ENCODE results near the gene VPS37B.
A peak's percentile ranks its signal among the peaks of the same experiment; 100 is the strongest.
"Not testable (repeated sequence)": the region's sequence is repeated elsewhere in the genome, so short reads cannot be mapped to it uniquely, and the experiment has no call there.

The VPS37B gene

DNA sequence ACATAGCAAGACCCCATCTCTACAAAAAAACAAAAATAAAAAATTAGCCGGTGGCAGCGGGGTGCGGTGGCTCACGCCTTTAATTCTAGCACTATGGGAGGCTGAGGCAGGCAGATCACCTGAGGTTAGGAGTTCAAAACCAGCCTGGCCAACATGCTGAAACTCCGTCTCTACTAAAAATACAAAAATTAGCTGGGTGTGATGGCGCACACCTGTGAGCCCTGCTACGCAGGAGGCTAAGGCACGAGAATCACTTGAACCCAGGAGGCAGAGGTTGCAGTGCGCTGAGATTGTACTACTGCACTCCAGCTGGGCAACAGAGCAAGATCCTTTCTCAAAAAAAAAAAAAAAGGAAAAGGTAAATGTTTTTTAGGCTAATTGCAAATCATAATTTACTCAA, 3.2 kb downstream of the VPS37B start:
- H3K9me3 Mint-ChIP-seq, H3K27ac Mint-ChIP-seq, DNase-seq, H3K27me3 Mint-ChIP-seq, ATAC-seq: not testable (repeated sequence)
- Mint-ChIP-seq H3K4me1 (peaks cover 99% of the 10 kb centered on the region), H3K4me3 (peak overlapping the region in 1 of 2 donors; percentile 23)

DNA sequence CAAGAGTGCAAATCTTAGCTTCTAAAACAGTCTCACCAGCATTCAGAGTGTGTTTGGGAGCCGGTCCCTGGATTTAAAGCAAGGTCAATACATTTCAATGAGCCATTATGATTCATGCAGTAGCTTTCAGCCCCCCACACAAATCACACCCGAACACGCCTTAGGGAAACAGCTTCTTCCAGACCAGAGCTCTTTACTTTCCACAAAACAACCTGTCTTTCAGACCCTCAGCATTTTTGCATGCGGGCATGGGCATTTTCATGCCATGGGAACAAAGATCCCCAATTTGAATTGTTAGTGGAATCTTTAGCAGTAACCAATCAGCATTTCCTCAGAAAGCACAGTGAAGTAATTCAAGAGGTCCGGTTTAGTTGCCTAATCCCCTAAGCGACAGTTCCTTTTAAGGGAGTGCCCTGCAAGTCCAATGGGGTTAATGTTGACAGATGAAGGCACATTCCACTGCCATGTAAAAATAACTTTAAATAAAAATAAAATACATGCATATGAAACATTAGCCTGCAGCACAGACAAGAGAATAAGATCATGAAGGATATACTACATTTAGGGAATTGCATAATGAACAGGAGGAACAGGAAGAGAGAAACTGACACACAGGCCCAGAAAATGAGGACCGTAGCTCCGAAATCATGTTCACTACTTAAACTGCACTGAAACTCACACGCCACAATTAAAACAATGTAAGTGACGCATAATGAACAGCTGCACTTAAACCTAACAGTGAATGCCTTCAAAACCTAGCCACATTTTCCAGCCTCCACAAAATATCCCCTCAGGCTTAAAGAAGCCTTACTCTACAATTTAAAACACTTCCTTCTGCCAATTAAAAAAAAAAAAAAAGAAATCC, 4.0 kb downstream of the VPS37B start:
- Mint-ChIP-seq H3K9me3 (peaks cover 7 to 9% of the 10 kb centered on the region in 2 donors), H3K4me3 (peak overlapping the region; percentile 28 to 40), H3K4me1 (peaks cover 99% of the 10 kb centered on the region), H3K27ac (no peak overlapping the region), H3K27me3 (no peaks in the 10 kb centered on the region)
- ATAC-seq (no peak), DNase-seq (no peak)

DNA sequence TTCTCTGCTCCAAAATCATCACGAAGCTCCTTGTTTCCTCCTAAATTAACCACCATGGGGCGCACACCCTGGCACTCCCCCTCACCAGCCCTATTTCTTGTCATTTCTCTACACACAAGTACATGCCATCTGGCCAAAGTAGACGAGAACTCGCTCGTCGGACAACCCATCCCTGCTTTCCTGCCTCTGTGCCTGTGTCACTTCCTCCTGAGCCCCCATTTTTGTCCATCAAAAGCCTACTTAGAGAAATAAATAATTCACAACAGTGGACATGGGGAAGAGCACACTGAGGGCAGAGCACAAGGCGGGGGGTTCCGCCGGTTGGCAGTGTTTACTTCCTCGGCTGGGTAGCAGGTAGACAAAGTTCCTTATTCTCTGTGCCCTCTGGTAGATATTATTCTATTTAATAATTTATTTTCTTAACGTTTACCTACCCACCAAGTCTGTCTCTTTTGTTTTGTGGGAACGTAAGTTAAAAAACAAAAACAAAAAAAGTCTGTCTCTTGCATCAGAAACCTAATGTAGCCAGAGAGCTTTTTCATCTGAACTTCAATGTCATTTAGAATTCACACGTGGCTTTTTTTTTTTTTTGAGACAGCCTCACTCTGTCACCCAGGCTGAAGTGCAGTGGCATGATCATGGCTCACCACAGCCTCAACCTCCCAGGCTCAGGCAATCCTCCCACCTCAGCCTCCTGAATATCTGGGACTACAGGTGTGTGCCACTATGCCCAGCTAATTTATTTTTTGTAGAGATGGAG, 6.0 kb downstream of the VPS37B start:
- peak overlapping the region; percentile 77 to 93 for H3K27ac Mint-ChIP-seq
- peaks cover 90% of the 10 kb centered on the region for H3K4me1 Mint-ChIP-seq
- no peaks in the 10 kb centered on the region for H3K9me3 Mint-ChIP-seq
- DNase-seq (peak in 1 of 2 donors; percentile 40), ATAC-seq (no peak)
- no peaks in the 10 kb centered on the region for H3K27me3 Mint-ChIP-seq
- H3K4me3 Mint-ChIP-seq: peak overlapping the region; percentile 76 to 78

DNA sequence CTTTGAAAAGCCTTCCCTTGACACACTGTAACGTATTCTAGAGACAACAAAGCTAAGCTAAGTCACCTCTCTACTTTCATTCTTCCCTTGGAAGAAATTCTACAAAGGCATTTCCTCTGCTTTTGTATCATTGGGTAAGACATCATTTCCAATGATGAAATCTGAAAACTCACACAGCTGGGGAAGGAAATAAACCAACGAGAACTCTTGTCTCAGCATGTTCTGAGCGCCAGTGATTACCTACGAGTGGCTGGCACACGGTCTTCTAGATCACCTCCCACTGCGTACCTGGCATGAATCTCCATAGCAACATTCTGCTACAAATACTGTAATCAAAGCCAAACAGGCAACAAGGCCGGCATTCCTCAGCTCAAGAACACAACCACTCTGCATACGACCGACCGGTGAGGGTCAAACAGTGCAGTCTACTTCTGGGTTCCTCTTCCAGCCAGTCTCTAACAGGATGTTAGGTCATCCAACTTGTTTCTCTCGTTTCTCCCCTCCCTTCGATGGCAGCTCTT, 7.6 kb downstream of the VPS37B start:
- peak overlapping the region; percentile 96 to 97 for H3K27ac Mint-ChIP-seq
- peak in 1 of 2 donors; percentile 69 for DNase-seq
- ATAC-seq: peak; percentile 76
- peaks cover 90% of the 10 kb centered on the region for H3K4me1 Mint-ChIP-seq
- peak overlapping the region; percentile 76 to 78 for H3K4me3 Mint-ChIP-seq
- H3K9me3 Mint-ChIP-seq: peaks cover 5 to 7% of the 10 kb centered on the region in 2 donors
- no peaks in the 10 kb centered on the region for H3K27me3 Mint-ChIP-seq

DNA sequence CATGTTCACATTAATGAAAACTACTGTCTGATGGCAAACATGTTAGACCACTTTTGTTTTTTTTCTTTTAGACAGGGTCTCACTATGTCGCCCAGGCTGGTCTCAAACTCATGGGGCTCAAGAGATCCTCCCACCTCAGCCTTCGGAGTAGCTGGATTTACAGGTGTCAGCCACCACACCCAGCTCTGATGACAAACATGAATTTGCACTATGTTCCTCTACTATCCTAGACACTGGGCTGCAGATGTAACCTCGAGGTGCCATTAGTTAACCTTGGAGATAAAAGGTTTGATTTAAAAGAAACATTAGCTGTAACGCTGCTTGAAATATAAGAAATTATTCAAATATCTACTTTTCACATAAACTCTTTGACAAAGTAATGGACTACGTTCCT, 8.1 kb downstream of the VPS37B start:
- no peaks in the 10 kb centered on the region for H3K27me3 Mint-ChIP-seq
- no peak for DNase-seq
- peak; percentile 43 for ATAC-seq

DNA sequence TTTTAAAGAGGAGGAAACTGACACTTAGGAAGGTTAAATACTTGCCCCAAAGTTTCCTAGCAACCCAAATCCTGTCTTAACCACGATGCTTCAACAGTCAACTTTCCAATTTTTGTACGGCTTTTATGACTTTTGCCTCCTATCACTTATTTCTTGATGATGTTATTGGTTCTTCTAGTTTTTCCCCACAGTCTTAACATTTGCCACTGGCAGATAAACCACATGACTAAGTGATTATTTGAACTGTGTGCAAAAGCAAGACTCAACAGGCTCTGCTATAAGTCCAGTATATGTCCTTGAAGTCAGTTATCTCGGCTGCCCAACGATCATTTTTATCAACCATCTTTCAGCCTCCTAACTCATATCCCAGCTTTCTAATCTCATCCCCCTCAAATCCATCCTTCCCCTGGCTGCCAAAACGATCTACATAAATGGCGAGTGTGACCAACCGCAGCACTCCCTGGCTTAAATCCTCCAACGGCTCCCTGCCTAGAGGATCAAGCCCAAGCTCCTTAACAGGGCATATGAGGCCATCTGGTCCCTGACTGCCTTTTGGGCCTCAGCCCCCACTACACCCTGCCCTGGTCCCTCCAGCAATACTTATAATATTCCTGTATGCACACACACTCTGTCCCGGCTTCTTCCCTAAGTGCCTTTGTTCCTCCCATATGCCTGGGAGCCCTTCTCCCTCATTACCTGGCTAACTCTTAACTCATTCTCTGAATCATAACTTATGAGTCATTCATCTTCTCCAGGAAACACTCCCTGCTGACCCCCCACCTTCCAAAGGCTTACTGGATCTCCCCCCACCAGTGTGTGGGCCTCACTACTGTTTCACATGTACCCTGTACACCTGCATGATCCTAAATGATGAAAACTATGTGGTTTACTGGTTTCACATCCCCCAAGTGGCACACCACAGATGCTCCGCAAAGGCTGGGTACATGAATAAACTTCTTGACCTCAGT, 8.8 kb downstream of the VPS37B start:
- peaks cover 92% of the 10 kb centered on the region for H3K4me1 Mint-ChIP-seq
- peaks cover 5 to 7% of the 10 kb centered on the region in 2 donors for H3K9me3 Mint-ChIP-seq
- ATAC-seq (peak; percentile 84), DNase-seq (peak; percentile 68 to 86)
- H3K27me3 Mint-ChIP-seq: no peaks in the 10 kb centered on the region
- H3K27ac Mint-ChIP-seq: peak overlapping the region; percentile 96 to 97
- peak overlapping the region; percentile 76 to 78 for H3K4me3 Mint-ChIP-seq

More for the DNA sequence above, 8.1 kb downstream of the VPS37B start:
- peaks cover 5 to 7% of the 10 kb centered on the region in 2 donors for H3K9me3 Mint-ChIP-seq
- H3K4me1 Mint-ChIP-seq: peaks cover 92% of the 10 kb centered on the region
- peak overlapping the region; percentile 76 to 78 for H3K4me3 Mint-ChIP-seq
- H3K27ac Mint-ChIP-seq: peak overlapping the region; percentile 96 to 97

DNA sequence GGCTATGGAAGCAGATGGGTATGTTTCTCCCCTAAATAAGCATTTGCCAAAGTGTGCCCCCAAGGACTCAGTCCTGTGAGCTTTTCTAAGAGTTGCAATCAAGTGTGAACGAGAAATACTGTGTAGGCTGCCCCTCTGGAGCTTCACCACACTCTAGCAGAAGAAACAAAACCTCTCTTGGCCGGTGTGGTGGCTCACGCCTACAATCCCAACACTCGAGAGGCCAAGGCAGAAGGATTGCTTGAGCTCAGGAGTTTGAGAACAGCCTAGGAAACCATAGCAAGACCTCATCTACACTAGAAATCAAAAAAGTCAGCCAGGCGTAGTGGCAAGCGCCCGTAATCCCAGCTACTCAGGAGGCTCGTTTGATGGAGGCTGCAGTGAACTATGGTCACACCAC, 9.8 kb downstream of the VPS37B start:
- Mint-ChIP-seq H3K27me3 (peaks cover under 1% of the 10 kb centered on the region), H3K9me3 (peaks cover 5 to 7% of the 10 kb centered on the region in 2 donors), H3K27ac (peak overlapping the region in 1 of 2 donors; percentile 57), H3K4me1 (peaks cover 92% of the 10 kb centered on the region), H3K4me3 (peak overlapping the region; percentile 24 to 78)
- no peak for DNase-seq
- no peak for ATAC-seq

DNA sequence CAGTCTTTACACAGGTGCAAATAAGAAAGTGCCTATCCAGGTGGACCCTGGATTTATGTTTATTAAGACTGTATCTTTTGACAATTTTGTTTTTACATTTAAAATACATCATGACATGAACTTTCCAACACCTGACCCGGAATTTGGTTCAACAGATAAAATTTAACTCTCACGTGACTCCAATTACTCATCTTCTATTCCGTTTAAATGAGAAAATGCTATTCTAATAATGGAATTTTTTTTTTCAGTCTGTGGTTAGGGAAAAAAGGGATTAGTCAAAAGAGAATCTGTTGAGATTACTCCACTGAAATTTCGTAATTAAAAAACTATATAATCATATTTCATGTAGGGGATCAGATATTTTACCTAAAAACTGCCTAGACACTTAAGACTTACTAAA, 11.1 kb downstream of the VPS37B start:
- Mint-ChIP-seq H3K4me1 (peaks cover 92% of the 10 kb centered on the region), H3K27me3 (peaks cover 9% of the 10 kb centered on the region), H3K27ac (no peak overlapping the region), H3K4me3 (peak overlapping the region in 1 of 2 donors; percentile 8), H3K9me3 (peaks cover 5 to 7% of the 10 kb centered on the region in 2 donors)
- ATAC-seq: no peak
- DNase-seq: no peak

DNA sequence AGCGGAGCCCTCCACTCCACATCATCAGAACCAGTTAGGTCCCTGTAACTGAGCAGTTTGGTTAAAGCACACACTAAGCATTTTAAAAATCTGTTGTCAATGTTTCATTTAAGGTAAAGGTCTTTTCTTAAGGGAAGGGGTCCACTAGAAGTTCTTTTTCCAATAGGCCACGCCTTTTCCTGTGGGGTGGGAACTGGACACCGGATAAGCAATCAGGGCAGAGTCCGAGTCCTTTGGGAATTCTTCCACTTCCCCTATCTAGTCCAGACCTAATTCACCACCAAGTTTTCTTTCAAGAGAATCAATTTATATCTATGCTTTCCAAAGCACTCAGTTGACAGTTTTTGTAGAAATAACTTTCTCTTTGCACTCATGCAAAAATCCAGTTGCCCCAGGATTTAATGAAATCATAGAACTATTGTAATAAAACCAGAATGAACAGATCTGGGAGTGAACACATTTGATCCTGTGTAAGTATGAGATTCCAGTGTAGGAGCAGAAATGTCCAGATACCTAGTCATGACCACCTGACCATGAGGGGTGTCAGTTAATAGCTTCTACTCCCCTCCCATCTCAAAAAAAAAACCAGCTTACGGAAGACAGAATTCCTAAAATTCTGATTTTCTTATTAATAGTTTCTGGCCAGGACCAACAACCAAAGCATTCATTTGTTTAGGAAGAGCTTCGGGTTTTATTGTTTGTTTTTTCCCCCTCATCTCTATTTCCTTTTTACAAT, 11.7 kb downstream of the VPS37B start:
- DNase-seq (no peak), ATAC-seq (no peak)
- Mint-ChIP-seq H3K27me3 (peaks cover 9% of the 10 kb centered on the region), H3K4me3 (peak overlapping the region; percentile 46 to 49), H3K4me1 (peaks cover 92% of the 10 kb centered on the region), H3K27ac (no peak overlapping the region), H3K9me3 (peaks cover 5 to 7% of the 10 kb centered on the region in 2 donors)

DNA sequence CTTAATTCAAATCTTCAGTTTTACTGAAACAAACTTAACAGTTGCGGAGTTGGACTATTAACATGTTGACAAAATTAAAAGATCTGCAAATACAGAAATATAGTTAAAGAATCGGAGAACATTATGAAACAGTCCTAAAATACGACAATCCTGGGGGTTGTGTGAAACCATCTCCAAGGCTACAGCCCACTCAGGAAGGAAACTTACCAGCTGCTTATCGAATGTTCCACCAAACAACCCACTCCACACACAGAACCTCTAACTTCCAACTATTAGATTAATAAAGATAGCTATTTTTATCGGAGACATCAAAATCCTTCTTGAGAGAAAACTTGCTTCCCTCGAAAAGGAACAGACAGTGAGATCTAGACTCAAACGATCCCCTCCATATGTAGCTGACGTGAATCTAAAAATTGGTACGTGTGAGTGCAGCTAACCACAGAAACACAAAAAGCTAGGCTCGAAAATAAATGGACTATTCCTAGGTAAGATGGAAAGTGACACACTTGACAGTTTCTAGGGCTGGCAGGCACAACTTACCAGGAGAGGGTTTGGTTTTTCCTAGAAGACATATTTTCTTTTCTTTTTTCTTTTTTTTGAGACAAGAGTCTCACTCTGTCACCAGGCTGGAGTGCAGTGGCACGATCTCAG, 12.9 kb downstream of the VPS37B start:
- Mint-ChIP-seq H3K27me3 (peaks cover 9% of the 10 kb centered on the region), H3K4me1 (peaks cover 92% of the 10 kb centered on the region), H3K4me3 (peak overlapping the region; percentile 46 to 60), H3K27ac (peak overlapping the region in 1 of 2 donors; percentile 3), H3K9me3 (peaks cover 5 to 7% of the 10 kb centered on the region in 2 donors)
- DNase-seq (no peak), ATAC-seq (no peak)

DNA sequence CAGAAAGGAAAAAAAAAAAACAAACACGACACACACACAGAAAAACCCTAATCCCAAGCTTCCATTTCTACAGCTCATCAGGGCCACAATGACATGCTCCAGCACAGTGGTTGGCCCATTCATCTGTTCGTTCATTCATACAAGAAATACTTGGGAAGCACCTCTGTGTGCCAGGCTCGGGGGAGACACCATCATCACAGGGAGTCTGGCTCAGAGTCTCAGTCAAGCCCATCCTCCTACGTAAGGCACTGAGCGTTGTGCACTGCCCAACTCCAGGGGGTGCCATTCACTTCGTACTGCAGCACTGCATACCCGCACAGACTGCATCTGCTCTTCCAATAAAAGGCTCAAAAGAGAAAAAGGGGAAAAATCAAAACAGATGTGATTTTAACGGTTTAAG, 15.3 kb downstream of the VPS37B start:
- Mint-ChIP-seq H3K4me1 (peaks cover 93% of the 10 kb centered on the region), H3K27ac (no peak overlapping the region), H3K9me3 (peaks cover 5 to 7% of the 10 kb centered on the region in 2 donors), H3K4me3 (no peak overlapping the region), H3K27me3 (peaks cover 9% of the 10 kb centered on the region)
- DNase-seq (no peak), ATAC-seq (peak; percentile 47)

DNA sequence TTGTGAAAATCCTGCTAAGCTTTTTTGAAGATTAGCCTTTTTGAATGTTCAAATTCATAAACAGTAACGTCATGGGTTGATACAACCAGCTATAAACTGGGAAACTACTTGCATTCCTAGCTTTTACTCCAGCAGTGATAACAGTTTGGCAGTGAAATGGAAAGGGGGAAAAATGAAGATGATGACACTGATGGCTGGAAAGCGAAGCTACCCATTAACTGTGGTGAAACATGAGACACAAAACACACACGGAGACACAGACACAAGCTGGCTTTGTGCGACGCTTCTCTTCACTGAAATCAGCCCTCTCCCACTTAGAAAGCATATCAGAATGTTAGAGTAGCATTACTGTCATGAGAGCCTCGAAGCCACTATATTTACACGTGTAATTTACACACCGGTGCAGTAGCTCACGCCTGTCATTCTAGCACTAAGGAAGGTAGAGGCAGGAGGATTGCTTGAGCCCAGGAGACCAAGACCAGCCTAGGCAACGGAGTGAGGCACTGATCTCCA, 15.7 kb downstream of the VPS37B start:
- Mint-ChIP-seq H3K27ac (no peak overlapping the region), H3K27me3 (peaks cover 9% of the 10 kb centered on the region), H3K4me3 (no peak overlapping the region), H3K4me1 (peaks cover 97% of the 10 kb centered on the region), H3K9me3 (peaks cover 5 to 7% of the 10 kb centered on the region in 2 donors)
- no peak for DNase-seq
- no peak for ATAC-seq

DNA sequence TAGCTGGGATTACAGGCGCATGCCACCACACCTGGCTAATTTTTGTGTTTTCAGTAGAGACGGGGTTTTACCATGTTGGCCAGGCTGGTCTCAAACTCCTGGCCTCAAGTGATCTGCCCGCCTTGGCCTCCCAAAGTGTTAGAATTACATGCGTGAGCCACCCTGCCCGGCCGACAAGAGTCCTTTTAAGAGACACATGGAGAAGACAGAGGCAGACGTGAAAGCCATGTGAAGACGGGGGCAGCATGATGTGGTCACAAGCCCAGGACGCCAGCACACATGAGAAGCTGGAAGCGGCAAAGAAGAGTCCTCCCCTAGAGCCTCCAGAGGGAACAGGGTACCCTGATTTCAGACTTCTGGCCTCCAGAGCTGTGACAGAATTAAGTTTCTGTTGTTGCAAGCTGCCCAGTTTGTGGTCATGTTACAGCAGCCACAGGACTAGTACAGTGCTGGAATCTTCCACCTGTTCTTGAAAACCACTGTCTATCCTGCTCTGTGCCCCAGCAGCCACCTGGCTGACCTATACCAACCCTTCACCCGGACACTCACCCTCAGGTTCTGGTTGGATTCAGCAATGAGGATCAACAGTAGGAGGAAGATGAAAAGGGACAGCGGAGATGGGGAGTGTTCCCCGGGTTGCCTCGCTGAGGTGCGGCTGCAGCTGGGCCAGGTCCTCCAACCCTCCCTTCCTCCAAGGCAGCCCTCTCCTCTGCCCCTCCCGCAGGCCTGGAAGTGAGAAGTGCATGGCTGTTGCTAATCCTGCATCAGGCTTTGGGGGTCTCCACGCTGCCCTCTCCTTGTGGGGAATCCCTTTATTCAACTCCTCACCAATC, 16.9 kb downstream of the VPS37B start:
- Mint-ChIP-seq H3K4me1 (peaks cover 99% of the 10 kb centered on the region), H3K9me3 (peaks cover 5 to 7% of the 10 kb centered on the region in 2 donors), H3K27me3 (peaks cover 9% of the 10 kb centered on the region), H3K27ac (peak overlapping the region in 1 of 2 donors; percentile 53), H3K4me3 (peak overlapping the region; percentile 33 to 41)
- no peak for DNase-seq
- ATAC-seq: no peak
